NCI-H187 (cell line): Measurements from ENCODE around the gene INPP4B.
"Not testable (repeated sequence)": the region's sequence is repeated elsewhere in the genome, so short reads cannot be mapped to it uniquely, and the experiment has no call there.

Source experiments
- DNase-seq, 2 experiments: peaks; one replicate each; lab custom pipeline; 2025; lab: John Stamatoyannopoulos, UW

Gene INPP4B

GRCh38 chr4:142407596-142407995 lies 438.5 kb downstream of the INPP4B start:
- no peak for DNase-seq

- no peak for DNase-seq
These were observed 439.1 kb downstream of the INPP4B start for GRCh38 chr4:142406917-142407501.

DNA sequence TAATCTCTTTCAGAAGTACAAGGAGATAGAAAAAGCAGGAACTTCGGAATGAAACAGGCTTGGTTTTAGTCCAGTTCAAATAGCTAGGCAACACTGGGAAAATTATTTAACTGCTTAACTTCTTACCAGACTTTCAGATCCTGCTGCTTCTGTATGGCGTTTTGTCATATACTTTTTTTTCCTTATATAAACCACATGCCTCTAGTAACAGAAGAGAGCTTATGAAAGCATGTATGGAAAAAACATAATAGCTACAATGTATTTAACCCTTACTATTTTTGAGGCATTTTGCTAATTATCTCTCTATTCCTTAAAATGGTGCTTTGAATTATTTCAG lies 439.6 kb downstream of the INPP4B start:
- DNase-seq = no peak

DNA sequence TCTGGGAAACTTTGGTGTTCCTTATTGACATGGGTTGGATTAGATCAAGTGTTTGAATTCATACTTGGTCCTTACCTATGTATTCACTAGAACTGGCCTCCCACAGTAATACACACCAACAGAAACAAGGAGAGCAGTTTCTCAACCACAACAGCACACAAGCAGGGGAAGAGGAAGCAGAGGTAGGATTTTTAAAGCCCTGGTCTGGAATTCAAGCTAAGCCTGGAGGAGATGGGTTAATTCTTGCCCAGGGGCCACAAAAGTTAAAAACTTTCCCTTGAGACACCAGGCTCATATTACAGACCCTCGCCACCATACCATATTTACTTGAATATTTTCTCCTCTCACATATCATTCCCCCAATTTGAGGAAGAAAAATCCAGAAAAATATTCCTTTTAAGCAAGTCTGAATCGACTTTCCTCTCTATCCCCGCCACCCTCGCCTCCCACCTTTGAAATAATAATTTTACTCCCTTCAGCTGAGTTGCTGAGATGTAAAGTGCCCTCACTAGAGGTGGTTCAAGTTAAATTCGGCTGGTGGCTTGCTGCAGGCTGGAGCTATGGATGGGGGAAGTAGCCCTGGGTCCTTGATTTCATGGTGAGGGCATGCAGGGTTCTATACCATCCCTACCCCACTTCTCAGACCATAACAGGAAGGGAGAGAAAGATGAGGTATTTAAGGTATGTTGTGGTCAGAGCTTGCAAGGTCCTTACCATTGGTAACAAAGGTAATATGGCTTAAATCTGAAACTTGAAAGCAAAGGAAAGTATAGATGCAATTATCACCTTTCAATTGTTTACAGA lies 440.2 kb downstream of the INPP4B start:
- DNase-seq = no peak

GRCh38 chr4:142405021-142405694 lies 440.9 kb downstream of the INPP4B start:
- DNase-seq = peak in 1 of 2 experiments; percentile 1

DNA sequence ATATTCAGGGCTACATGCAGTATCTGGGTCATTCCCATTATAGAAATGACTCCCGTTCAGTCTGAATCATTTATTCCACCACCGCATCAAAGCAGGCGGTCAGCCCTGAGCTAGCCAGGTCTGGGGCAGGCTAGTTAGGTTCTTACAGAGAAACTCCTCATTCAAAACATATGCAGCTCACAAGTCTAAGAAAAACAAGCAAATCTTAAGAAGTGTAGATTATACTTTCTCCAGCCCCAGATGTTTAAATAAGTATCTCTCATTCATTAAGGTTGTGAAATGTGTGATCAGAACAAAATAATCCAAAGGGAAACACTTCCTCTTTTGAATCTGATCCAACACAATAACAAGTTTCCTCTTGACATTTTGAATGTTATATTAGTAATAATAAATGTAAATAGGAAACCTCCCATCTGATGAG lies 441.9 kb downstream of the INPP4B start:
- no peak for DNase-seq

- DNase-seq = no peak
These were observed 443.2 kb downstream of the INPP4B start for GRCh38 chr4:142402900-142403299.

GRCh38 chr4:142402156-142402555 lies 443.9 kb downstream of the INPP4B start:
- no peak for DNase-seq

- DNase-seq = not testable (repeated sequence)
These were observed 448.6 kb downstream of the INPP4B start for GRCh38 chr4:142397364-142397991.

DNA sequence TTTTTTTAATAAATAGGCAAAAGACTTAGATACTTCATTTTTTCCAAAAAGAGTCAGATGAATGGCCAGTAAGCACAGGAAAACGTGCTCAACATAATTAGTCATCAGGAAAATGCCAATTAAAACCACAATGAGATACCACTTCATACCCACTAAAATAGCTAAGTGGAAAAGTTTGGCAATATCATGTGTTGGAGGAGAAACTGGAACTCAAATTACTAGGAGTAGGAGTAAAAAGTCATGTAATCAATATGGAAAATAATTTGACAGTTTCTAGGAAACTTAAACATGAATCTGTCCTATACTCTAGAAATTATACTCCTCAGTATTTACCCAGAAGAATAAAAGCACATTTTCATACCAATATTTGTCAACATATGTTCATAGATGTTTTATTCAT lies 449.8 kb downstream of the INPP4B start:
- DNase-seq = no peak

GRCh38 chr4:142393127-142393526 lies 453.0 kb downstream of the INPP4B start:
- DNase-seq = no peak

- DNase-seq = no peak
These were observed 459.2 kb downstream of the INPP4B start for GRCh38 chr4:142386856-142387255.

DNA sequence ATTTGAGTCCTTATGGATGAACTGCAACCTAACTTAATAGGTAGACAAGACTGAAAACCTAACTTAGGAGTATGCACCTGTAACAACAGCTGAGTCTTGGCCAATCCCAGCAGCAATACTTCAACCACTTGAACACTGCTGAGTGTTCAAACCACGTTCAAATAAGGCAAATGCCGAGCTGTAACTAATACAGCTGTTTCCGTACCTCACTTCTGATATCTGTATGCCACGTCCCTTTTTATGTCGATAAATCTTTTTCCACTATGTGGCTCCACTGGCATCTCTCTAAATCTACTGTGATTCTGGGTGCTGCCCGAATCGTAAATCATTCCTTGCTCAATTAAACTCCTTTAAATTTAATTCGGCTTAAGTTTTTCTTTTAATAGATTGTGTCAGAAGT lies 459.7 kb downstream of the INPP4B start:
- DNase-seq = no peak

DNA sequence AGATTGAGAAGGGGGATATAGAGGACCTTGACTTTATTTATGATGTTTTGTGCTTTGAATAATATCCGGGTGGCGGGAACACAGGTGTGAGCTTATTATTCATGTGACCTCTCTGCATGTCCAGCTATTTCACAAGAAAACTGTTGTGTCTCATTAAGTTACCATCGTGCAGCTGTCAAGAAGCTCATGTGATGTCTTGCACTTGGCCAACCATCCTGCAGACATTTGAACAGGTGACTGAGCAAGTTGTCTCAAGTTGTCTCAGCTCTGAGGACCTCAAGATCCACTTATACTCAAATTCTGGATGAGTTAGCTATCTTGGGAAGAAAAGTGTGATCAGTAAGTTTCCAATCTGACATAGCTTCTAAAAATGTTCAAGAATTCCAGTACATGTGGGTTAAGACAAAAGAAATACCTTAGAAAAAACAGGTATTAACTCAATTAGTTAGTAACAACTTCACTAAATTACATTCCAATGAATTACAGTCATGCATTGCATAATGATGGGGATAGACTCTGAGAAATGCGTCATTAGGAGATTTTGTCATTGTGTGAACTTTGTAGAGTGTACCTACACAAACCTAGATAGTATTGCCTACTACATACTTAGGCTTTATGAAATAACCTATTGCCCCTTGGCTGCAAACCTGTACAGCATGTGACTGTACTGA lies 462.2 kb downstream of the INPP4B start:
- DNase-seq = no peak

- no peak for DNase-seq
These were observed 462.7 kb downstream of the INPP4B start for GRCh38 chr4:142383354-142383753.

DNA sequence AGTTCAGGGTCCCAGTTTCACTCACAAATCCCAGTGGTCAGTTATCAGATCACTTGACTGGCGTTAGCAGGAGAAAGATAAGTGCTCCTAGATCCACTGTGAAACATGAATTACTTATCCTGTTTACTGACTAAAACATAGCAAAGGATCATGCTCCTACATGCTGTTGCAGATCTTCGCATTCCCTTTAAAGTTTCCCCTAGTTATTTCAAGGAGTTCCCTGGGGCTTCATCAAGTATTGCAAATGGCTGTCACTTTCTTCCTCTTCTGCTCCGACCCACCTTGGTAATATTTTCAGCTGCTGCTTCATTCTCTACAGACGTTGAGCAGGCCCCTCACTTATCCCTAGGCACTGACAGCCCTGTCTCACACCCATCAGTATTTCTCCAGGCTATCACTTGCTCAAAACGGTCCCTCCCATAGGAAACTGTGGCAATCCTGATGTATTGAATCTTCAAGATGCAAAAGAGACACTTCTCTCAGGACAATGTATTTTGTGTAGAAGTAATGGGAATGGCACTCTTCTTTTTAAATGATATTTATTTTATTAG lies 466.0 kb downstream of the INPP4B start:
- no peak for DNase-seq

- DNase-seq = no peak
These were observed 466.6 kb downstream of the INPP4B start for GRCh38 chr4:142379277-142380051.

GRCh38 chr4:142378179-142378578 lies 467.9 kb downstream of the INPP4B start:
- no peak for DNase-seq

DNA sequence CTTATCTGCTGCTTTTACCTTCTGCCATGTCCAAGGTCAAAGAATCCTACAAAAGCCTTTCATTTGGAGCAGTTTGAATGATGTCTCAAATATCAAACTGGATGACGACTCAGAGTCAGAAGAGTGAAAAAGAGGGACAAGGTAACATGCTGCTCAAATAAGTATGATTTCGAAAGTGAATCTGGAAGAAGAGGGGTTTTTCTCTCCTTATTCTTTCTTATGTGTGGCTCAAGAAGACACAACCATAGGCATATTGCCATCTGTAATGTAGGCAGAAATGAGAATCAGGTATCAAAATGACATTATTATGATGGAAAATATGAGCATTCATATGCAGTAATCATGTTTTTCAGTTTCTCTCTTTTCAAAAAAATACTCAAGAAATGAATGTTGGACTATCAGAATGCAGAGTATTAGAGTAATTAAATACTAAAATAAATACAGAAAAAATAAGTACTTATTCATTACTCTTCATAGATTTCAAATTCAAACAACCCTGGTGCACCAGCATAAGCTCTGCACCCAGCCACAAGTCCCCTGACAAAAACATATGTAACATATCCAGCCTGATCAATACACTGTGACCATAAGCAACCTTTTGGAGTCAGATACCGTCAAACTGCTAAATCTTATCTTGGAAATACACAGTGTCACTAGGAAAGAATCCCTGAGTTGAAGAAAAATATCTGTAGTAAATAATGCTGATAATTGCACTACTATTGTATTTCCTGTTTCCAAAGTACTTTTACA lies 468.6 kb downstream of the INPP4B start:
- DNase-seq = no peak

GRCh38 chr4:142376204-142376603 lies 469.9 kb downstream of the INPP4B start:
- no peak for DNase-seq
